Peyer's patch (tissue), 4 donors: ENCODE data around the gene GNAI3.

Experiments used
- POLR2A ChIP-seq, 2 donors: fragments of 450-650 bp; IDR thresholded peaks; one replicate each; pipeline ENCODE4 v1.5.1; 2017; ENCODE audit warnings: antibody characterized with exemption in 2 of 2, mild to moderate bottlenecking in 2 of 2, moderate library complexity in 2 of 2
- TF ChIP-seq, protein P1 (sequence below), 6 experiments: fragments of 450-650 bp in 4 of 6; fragments of 200-600 bp in 2 of 6; sonication (generic) in 1 of 6; IDR thresholded peaks; one replicate each; pipeline ENCODE4 v1.5.1; 2017 to 2019; ENCODE audit warnings: antibody characterized with exemption in 6 of 6, mild to moderate bottlenecking in 3 of 6, moderate library complexity in 1 of 6

GRCh38 chr1:109508873-109509175 lies 39.6 kb upstream of the GNAI3 start:
- TF ChIP-seq, protein P1, sequence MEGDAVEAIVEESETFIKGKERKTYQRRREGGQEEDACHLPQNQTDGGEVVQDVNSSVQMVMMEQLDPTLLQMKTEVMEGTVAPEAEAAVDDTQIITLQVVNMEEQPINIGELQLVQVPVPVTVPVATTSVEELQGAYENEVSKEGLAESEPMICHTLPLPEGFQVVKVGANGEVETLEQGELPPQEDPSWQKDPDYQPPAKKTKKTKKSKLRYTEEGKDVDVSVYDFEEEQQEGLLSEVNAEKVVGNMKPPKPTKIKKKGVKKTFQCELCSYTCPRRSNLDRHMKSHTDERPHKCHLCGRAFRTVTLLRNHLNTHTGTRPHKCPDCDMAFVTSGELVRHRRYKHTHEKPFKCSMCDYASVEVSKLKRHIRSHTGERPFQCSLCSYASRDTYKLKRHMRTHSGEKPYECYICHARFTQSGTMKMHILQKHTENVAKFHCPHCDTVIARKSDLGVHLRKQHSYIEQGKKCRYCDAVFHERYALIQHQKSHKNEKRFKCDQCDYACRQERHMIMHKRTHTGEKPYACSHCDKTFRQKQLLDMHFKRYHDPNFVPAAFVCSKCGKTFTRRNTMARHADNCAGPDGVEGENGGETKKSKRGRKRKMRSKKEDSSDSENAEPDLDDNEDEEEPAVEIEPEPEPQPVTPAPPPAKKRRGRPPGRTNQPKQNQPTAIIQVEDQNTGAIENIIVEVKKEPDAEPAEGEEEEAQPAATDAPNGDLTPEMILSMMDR (IDR thresholded peaks at IDR 0.05) = no peak
- no peak for TF ChIP-seq POLR2A (IDR thresholded peaks at IDR 0.05)
